ENCODE results near the gene MAD1L1.
"Not testable (repeated sequence)": the region's sequence is repeated elsewhere in the genome, so short reads cannot be mapped to it uniquely, and the experiment has no call there.

Gene MAD1L1

GRCh38 chr7:2173189-2173827 is 59.4 kb downstream of the MAD1L1 start:
- no peak for DNase-seq (ENCODE audit: low read depth)

DNA sequence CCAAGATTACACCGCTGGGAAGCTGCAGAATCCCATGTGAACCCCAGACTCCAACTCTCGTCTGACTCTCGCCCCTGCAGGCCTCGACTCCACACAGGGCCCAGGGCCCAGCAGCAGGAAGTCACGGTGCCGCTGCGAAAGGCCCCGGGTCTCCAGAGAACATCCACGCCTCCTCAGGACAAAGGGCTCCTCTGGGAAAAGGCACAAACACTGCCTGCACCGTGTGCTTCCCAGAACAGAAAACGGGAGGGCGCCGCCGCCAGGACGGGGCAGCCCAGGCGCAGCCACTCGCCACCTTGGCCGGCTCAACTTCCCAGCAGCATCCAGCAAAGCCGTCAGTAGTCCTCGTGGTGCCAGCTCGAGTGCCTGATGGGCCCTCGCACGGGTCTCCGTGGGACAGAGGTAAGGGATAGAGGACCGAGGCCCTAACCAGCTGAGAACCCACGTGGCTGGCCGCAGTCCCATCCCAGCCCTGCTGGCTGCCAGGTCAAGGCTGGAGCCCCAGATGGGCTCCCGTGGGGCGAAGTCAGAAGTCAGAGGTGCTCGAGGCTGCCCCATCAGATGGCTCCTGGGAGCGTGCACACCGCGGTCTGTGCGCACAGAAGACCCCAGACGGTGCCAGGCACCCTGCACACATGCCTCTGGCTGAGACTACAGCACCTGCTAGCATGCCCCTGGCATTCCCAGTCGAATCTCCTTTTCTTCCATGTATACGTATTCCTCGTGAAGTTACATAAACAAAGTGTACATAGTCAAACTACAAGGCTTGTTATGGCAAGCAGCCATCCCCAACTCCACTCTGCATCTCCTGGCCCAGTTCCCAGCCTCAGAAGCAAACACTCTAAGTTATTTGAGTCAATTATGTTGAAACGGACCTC is 60.2 kb downstream of the MAD1L1 start:
- no peak for DNase-seq (ENCODE audit: low read depth)

- DNase-seq (ENCODE audit: low read depth), result no peak
Observed at GRCh38 chr7:2171855-2172254, 60.9 kb downstream of the MAD1L1 start.

- no peak for DNase-seq (ENCODE audit: low read depth)
Observed at GRCh38 chr7:2170576-2171521, 61.9 kb downstream of the MAD1L1 start.

GRCh38 chr7:2169923-2170575 is 62.7 kb downstream of the MAD1L1 start:
- no peak for DNase-seq (ENCODE audit: low read depth)

DNA sequence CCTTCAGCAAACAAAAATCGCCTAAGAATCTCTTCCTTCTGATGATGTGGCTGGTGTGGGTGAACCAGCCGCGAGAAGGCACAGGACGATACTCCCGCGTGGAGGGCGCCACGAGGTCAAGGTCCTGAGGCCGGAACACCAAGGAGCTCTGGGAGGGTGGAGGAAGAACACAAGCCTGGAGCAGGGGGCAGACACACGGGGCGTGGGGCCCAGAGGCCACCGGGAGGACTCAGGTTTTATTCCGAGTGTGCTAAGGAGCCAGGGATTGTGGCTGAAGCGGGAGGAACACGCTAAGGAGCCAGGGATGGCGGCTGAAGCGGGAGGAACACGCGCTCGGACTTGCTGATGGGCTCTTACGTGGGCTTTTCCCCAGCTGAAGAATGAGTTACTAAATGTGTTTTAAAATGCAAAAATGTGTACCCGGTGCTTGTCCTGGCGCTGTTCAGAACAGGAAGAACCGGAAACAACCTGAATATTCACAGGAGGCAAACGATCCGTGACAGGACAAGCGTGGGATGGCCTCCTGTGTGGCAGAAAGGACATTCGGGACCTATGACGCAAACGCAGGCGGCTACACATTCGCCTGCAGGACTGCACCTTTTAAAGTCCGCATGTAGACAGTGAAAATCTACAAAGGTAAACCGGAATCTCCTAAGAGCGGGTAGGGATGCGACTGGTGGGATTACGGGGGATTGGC is 64.0 kb downstream of the MAD1L1 start:
- no peak for DNase-seq (ENCODE audit: low read depth)

GRCh38 chr7:2166625-2167280 is 66.0 kb downstream of the MAD1L1 start:
- DNase-seq (ENCODE audit: low read depth), result no peak

- DNase-seq (ENCODE audit: low read depth), result no peak
Observed at GRCh38 chr7:2165610-2166594, 66.8 kb downstream of the MAD1L1 start.

DNA sequence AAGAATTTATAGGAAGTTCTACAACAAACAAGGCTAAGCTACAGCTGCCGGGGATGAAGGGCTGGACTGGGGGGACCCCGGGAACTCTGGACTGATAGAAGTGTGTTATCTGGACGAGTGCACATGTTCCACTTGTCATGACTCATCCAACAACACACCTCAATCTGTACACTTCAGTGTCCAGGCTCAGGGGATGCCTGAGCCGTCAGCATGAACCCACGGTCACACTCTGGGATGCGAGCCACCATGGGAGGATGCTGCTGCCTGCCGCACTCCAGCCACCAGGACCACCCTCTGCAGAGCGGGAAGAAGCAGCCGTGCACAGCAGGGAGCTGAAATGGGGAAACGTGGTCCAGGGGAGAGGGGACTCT is 67.5 kb downstream of the MAD1L1 start:
- no peak for DNase-seq (ENCODE audit: low read depth)

- DNase-seq (ENCODE audit: low read depth), result no peak
Observed at GRCh38 chr7:2164646-2165045, 68.1 kb downstream of the MAD1L1 start.

DNA sequence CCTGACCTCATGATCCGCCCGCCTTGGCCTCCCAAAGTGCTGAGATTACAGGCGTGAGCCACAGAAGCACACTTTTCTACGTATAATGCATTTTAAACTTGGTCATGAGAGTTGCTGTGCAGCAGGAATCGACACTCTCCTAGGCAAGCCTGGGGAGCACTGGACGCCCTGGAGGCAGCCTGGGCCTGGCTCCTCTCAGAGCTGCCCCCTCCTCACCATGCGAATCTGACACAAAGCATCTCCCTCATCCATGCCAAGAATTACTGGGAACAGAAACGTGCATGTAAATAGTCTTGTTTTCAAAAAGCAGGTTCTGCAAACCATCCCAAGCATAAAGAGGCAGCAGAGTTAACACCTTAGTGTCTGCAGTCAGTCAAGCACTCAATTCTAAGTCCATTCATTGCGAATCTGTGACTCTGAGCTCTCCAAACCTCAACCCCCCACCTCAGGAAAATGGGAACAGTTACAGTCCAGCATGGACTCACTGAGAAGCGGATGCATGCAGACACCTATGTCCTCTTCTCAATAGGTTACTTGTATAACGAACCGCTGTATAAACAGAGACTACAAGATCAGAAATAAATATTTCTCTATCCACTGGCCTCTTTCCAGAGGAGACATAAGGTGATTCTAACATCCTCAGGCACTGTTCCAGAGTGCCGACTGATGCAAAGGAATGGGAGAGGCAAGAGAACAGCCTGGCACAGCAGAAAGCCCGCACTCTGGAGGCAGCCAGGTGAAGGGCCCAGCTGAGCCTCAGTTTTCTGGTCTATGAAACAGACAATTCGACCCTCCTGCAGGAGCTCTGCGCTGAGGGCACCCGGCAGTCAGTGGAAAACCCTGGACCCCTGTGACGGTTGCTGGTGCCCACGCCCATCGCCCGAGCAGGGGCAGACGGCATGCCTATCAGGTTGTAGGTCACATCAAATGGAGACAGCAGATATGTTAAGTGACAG is 68.9 kb downstream of the MAD1L1 start:
- DNase-seq (ENCODE audit: low read depth), result no peak

DNA sequence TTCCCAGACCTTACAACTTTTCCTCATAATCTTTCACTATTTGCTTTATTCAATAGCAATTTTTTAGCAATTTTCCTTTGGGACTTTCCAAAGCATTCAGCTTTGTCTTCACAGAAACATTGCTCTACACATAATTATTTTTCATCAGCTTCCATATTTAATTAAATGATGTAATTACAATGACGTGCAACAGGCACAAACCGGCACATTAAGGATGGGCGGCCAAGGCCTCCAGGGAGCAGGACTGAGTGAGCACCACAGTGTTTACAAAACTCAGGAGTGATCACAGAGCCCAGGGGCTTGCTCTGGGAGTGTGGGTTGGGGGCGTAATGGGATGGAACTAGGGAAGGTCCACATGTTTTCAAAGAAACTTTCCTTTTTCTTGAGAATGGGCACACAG is 69.8 kb downstream of the MAD1L1 start:
- DNase-seq (ENCODE audit: low read depth), result no peak

DNA sequence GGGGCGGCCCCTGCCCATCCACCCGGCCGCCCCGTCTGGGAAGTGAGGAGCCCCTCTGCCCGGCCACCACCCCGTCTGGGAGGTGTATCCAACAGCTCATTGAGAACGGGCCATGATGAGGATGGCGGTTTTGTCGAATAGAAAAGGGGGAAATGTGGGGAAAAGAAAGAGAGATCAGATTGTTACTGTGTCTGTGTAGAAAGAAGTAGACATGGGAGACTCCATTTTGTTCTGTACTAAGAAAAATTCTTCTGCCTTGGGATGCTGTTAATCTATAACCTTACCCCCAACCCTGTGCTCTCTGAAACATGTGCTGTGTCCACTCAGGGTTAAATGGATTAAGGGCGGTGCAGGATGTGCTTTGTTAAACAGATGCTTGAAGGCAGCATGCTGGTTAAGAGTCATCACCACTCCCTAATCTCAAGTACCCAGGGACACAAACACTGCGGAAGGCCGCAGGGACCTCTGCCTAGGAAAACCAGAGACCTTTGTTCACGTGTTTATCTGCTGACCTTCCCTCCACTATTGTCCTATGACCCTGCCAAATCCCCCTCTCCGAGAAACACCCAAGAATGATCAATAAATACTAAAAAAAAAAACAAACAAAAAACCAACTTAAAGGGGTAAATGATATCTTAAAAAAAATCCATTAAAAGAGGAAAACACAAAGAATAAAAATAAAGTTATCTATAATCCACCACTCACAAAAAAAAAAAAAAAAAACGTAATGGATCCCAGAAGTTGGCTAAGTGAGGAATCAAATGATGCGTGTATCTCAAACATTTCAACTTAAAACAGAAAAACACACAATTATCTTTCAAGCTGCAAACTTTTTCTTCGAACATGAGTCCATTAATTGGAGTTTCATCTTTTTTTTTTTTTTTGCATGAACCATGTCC is 70.5 kb downstream of the MAD1L1 start:
- DNase-seq (ENCODE audit: low read depth), result not testable (repeated sequence)

GRCh38 chr7:2159176-2159520 is 73.6 kb downstream of the MAD1L1 start:
- DNase-seq (ENCODE audit: low read depth), result no peak

DNA sequence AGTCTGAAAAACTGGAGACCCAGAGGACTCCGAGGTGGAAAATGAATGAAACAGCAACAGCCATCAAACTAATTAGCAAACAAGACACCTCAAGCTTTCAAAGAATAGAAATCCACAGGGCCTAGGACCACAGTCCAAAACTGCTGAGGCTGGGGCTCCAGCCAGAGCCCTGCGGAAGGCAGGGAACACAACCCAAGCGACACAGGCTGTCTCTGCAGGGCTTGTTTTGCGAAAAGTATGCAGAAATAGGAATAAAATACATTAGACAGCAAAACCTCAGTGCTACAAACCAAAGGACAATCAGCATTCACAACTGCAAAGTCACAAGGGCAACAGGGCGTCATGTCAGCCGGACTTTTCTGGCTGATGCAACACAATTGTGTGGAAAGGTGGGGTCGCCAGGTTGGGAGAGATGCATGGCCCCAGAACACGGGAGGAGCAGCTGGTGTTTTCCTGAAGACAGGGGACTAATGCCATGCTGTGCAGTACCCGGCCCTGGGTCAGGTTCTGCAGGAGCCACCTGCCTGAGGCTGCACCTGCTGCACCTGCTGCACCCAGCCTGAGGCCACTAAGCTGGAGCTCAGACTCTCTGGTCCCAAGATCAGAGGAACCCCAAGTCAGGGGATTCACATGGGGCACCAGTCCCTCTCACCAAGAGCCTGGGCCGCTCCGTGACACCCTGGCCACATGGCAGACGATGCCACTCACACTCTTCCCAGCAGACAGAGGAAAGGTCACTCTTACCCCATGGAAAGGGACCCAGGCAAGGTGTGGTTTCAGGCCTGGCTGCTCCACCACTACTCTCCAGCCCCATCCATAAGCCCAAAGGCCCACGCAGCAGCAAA is 74.2 kb downstream of the MAD1L1 start:
- no peak for DNase-seq (ENCODE audit: low read depth)

DNA sequence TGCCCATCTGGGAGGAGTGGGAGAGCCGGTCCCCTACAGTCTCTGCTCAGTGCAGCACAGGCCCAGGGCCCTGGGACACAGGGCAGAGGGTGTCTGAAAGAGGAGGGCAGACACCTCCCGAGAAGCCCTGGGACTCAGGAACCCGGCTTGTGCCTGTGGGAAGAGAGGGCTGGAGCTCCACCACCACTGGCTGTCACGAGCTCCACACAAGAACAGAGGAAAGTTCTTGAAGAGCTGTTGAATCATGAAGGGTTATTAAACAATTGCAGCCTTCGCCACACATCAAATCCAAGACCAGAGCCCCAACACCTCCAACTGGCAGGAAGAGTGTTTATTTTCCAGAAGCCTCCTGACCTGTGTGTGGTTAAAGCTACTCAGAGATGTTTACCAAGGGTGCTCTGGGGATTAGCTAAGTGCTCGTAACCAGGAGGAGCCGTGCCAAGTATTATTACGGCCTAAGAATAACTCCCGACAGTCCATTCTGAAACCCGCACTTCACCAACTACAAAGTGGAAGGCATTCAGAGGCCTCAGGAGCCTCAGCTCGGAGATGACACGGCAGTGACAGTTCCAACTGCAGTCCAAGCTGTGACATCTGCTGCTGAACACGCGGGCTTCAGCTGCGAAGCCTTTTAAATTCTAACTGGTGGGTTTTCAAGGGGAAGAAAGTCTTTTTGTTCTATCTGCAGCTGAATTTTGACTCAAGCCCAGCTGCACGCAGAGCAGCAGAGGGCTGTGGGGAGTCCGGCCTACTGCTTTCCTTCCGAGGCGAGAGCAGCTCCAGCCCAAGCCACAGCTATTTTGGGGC is 75.1 kb downstream of the MAD1L1 start:
- no peak for DNase-seq (ENCODE audit: low read depth)

Data from stimulated activated CD8-positive, alpha-beta memory T cell treated with anti-CD3 and anti-CD28 coated beads, Interleukin-12 subunit alpha, Interleukin-12 subunit beta, amount 100 ng/mL, for 1 hour (primary cell).